ENCODE data around the gene FSTL4. TPM values are rescaled to one million over a fixed set of nuclear protein-coding genes. Genes with fewer than 3 reads are reported as not detected.

FSTL4 gene
- total RNA-seq, 1 experiment from 2014 or later: 0.12 TPM

- Mint-ChIP-seq H3K4me1 (ENCODE audit: insufficient read depth, unreplicated experiment) (no peaks in the 10 kb centered on the region), H3K36me3 (ENCODE audit: insufficient read depth, unreplicated experiment) (no peaks in the 10 kb centered on the region), H3K4me3 (ENCODE audit: unreplicated experiment) (no peak overlapping the region), H3K27ac (ENCODE audit: low read depth, unreplicated experiment) (no peak overlapping the region), H3K9me3 (ENCODE audit: unreplicated experiment) (peaks cover 8% of the 10 kb centered on the region), H3K27me3 (ENCODE audit: insufficient read depth, unreplicated experiment) (peaks cover 19% of the 10 kb centered on the region)
- POLR2A ChIA-PET: no interaction called here
- intact Hi-C loops (cut with micrococcal nuclease): no loop called here
- CTCF ChIA-PET: interaction anchor here (0.5 to 1.6 kb wide), 3 partner anchors 378 to 1355 kb away, joined by 3 to 7 read pairs (median 3); no protein-coding TSS in a partner anchor
- no TSS peak for BruUV-seq (replicated peaks)
- no peak for TF ChIP-seq CTCF (IDR thresholded peaks at IDR 0.05; ENCODE audit: unreplicated experiment)
- DNase-seq (ENCODE audit: unreplicated experiment): peak; percentile 44
Measured at GRCh38 chr5:133489632-133490031, 122.7 kb downstream of the FSTL4 start.

GRCh38 chr5:133487093-133487492 is 125.2 kb downstream of the FSTL4 start:
- ChIA-PET POLR2A (interaction anchor here (0.9 to 1.2 kb wide), 3 partner anchors 14 to 89 kb away, joined by 3 to 4 read pairs (median 3); no protein-coding TSS in a partner anchor), CTCF (interaction anchor here (0.6 to 2.8 kb wide), 5 partner anchors 9 to 398 kb away, joined by 3 to 17 read pairs (median 3); no protein-coding TSS in a partner anchor)
- Mint-ChIP-seq H3K27ac (ENCODE audit: low read depth, unreplicated experiment) (no peak overlapping the region), H3K36me3 (ENCODE audit: insufficient read depth, unreplicated experiment) (no peaks in the 10 kb centered on the region), H3K27me3 (ENCODE audit: insufficient read depth, unreplicated experiment) (peaks cover 22% of the 10 kb centered on the region), H3K9me3 (ENCODE audit: unreplicated experiment) (peaks cover 8% of the 10 kb centered on the region), H3K4me1 (ENCODE audit: insufficient read depth, unreplicated experiment) (peaks cover 6% of the 10 kb centered on the region), H3K4me3 (ENCODE audit: unreplicated experiment) (no peak overlapping the region)
- no peak for DNase-seq (ENCODE audit: unreplicated experiment)
- no TSS peak for BruUV-seq (replicated peaks)
- intact Hi-C loops (cut with micrococcal nuclease): no loop called here
- no peak for TF ChIP-seq CTCF (IDR thresholded peaks at IDR 0.05; ENCODE audit: unreplicated experiment)

- Mint-ChIP-seq H3K4me3 (ENCODE audit: unreplicated experiment) (no peak overlapping the region), H3K27ac (ENCODE audit: low read depth, unreplicated experiment) (no peak overlapping the region), H3K27me3 (ENCODE audit: insufficient read depth, unreplicated experiment) (peaks cover 22% of the 10 kb centered on the region), H3K36me3 (ENCODE audit: insufficient read depth, unreplicated experiment) (no peaks in the 10 kb centered on the region), H3K4me1 (ENCODE audit: insufficient read depth, unreplicated experiment) (peaks cover 6% of the 10 kb centered on the region), H3K9me3 (ENCODE audit: unreplicated experiment) (peaks cover 6% of the 10 kb centered on the region)
- no TSS peak for BruUV-seq (replicated peaks)
- CTCF ChIA-PET: interaction anchor here (0.6 to 1.1 kb wide), 3 partner anchors 9 to 344 kb away, joined by 3 to 7 read pairs (median 4); no protein-coding TSS in a partner anchor
- no peak for DNase-seq (ENCODE audit: unreplicated experiment)
- intact Hi-C loops (cut with micrococcal nuclease): no loop called here
- TF ChIP-seq CTCF (IDR thresholded peaks at IDR 0.05; ENCODE audit: unreplicated experiment): no peak
- POLR2A ChIA-PET: no interaction called here
Measured at GRCh38 chr5:133485468-133485867, 126.9 kb downstream of the FSTL4 start.

- Mint-ChIP-seq H3K4me1 (ENCODE audit: insufficient read depth, unreplicated experiment) (peaks cover 6% of the 10 kb centered on the region), H3K27ac (ENCODE audit: low read depth, unreplicated experiment) (no peak overlapping the region), H3K36me3 (ENCODE audit: insufficient read depth, unreplicated experiment) (no peaks in the 10 kb centered on the region), H3K4me3 (ENCODE audit: unreplicated experiment) (no peak overlapping the region), H3K27me3 (ENCODE audit: insufficient read depth, unreplicated experiment) (peaks cover 34% of the 10 kb centered on the region), H3K9me3 (ENCODE audit: unreplicated experiment) (no peaks in the 10 kb centered on the region)
- CTCF ChIA-PET: no interaction called here
- TF ChIP-seq CTCF (IDR thresholded peaks at IDR 0.05; ENCODE audit: unreplicated experiment): no peak
- intact Hi-C loops (cut with micrococcal nuclease): no loop called here
- BruUV-seq (replicated peaks): no TSS peak
- DNase-seq (ENCODE audit: unreplicated experiment): no peak
- POLR2A ChIA-PET: interaction anchor here (0.6 kb wide), 1 partner anchor 211 kb away, joined by 3 read pairs; no protein-coding TSS in a partner anchor
Measured at GRCh38 chr5:133483406-133484090, 128.8 kb downstream of the FSTL4 start.
